NCI-H2107 treated with DMSO at 0.1 percent for 48 hours (cell line): ENCODE measurements around the gene PPHLN1.
"Not testable (repeated sequence)": the region's sequence is repeated elsewhere in the genome, so short reads cannot be mapped to it uniquely, and the experiment has no call there.

ENCODE experiments used
- DNase-seq: peaks from one replicate; lab custom pipeline; 2025; ENCODE audit not compliant: unreplicated experiment; lab: John Stamatoyannopoulos, UW

Gene PPHLN1

DNA sequence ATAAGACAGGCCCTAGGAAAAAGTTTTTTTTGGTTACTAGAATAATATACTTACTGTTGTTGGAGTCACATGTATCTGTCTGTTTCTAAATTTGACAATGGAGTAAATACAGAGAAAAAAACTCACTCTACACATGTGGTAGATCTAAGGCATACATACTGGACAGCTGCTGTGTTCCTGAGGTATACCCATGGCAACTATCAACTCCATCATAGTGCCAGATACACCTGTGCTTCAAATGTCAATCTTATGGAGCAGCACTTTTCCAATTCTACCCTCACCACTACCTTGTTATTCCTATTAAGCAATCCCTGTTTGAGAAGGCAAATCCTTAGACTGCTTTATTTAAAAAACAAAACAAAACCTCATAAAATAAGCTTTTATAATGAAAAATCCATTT lies 3.4 kb upstream of the PPHLN1 start:
- no peak for DNase-seq

DNA sequence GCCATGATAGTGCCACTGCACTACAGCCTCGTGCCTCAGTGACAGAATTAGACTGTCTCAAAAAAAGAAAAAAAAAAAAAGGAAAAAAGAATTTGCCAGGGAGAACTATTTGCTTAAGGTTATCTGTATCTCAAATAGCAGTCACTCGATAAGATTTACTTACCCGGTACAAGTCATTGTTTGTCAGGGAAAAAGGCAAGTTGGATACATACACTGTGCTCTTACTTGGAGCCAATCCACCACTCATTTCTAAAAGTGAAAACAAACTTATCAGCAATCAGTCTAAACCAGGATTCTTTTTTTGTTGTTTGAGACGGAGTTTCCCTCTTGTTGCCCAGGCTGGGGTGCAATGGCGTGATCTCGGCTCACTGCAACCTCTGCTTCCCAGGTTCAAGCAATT lies 2.1 kb upstream of the PPHLN1 start:
- DNase-seq = no peak

GRCh38 chr12:42325326-42325652 lies 678 bp upstream of the PPHLN1 start:
- no peak for DNase-seq

GRCh38 chr12:42326541-42327226 lies 717 bp downstream of the PPHLN1 start:
- peak; percentile 31 for DNase-seq

GRCh38 chr12:42327227-42327590 lies 1.2 kb downstream of the PPHLN1 start:
- DNase-seq = no peak

DNA sequence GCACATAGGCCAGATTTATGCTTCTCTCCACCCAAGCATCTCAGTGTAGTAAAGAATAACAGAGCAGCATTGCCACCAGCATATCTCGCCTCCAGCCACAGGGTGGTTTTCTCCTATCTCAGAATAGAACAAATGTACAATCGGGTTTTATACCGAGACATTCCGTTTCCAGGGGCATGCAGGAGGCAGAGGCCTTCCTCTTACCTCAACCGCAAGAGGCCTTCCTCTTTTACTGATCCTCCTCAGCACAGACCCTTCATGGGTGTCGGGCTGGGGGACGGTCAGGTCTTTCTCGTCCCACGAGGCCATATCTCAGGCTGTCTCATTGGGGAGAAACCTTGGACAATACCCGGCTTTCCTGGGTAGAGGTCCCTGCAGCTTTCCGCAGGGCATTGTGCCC lies 4.1 kb downstream of the PPHLN1 start:
- not testable (repeated sequence) for DNase-seq

- peak; percentile 55 for DNase-seq
Observed at GRCh38 chr12:42332301-42333285, 6.6 kb downstream of the PPHLN1 start.

DNA sequence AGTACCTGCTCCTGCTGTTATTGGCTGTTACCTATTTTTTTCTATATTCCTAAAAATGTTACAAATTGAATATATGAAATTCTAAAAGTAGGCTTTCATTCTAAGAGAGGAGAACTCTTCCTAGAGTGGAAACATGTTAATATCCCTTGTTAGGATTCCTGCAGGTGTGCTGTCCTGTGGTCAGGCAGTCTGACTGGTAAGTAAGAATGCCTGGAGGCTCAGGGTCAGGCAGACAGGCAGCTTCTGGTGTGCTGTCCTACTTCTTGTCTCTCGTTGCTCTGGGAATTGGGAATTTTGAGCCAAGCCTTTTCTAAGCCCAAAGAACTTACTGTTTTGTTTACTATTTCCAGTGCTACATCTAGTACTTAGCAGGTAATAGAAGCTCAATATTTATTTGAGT lies 10.3 kb downstream of the PPHLN1 start:
- DNase-seq = no peak

- DNase-seq = no peak
Observed at GRCh38 chr12:42338280-42338679, 12.3 kb downstream of the PPHLN1 start.

DNA sequence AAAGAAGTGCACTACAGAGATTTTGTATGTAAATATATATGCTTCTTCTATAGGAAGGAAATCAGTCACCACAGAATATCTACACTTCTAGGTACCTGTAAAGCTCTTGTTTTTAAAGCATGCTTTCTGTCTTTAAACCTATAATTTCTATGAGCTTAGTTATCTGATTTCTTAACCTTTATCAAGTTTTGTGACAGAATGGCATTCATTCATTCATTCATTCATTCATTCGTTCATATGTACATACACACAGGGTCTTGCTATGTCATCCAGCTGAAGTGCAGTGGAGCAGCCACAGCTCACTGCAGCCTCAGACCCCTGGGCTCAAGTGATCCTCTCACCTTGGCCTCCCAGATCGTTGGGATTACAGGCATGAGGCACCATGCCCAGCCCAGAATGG lies 16.1 kb downstream of the PPHLN1 start:
- DNase-seq = no peak

GRCh38 chr12:42343721-42344120 lies 17.8 kb downstream of the PPHLN1 start:
- DNase-seq = no peak

DNA sequence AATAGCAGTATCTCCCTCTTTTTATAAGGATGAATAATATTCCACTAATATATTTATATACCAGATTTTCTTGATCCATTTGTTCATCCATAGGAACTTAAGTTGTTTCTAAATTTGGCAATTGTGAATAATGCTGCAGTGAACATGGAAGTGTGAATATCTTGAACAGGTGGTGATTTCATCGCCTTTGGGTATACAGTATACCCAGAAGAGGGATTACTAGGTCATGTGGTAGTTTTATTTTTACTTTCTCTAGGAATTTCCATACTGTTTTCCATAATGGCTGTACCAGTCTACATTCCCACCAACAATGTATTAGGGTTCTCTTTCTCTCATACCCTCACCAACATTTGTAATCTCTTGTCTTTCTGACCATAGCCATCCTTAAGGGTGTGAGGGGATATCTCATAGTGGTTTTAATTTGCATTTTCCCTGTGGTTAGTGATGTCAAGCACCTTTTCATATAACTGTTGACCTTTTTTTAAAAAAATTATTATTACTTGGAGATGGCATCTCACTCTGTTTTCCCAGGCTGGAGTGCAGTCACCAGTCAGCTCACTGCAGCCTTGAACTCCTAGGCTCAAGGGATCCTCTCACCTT lies 20.5 kb downstream of the PPHLN1 start:
- DNase-seq = no peak

DNA sequence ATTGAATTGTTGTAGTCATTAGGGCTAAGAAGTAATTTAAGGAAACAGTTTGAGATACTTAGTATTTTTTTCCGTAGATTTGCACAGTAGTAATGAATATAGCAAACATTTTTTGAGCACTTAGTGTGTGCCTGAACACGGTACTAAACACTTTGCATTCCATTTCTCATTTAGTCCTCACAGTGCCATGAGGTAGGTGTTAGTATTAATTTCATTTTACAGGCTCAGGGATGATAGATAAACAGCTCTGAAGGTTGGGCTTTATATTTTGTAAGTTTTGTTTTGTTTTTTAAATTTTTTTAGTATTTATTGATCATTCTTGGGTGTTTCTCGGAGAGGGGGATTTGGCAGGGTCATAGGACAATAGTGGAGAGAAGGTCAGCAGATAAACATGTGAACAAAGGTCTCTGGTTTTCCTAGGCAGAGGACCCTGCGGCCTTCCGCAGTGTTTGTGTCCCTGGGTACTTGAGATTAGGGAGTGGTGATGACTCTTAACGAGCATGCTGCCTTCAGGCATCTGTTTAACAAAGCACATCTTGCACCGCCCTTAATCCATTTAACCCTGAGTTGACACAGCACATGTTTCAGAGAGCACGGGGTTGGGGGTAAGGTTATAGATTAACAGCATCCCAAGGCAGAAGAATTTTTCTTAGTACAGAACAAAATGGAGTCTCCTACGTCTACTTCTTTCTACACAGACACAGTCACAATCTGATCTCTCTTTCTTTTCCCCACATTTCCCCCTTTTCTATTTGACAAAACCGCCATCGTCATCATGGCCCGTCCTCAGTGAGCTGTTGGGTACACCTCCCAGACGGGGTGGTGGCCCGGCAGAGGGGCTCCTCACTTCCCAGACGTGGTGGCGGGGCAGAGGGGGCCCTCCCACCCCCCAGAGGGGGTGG lies 23.4 kb downstream of the PPHLN1 start:
- not testable (repeated sequence) for DNase-seq

DNA sequence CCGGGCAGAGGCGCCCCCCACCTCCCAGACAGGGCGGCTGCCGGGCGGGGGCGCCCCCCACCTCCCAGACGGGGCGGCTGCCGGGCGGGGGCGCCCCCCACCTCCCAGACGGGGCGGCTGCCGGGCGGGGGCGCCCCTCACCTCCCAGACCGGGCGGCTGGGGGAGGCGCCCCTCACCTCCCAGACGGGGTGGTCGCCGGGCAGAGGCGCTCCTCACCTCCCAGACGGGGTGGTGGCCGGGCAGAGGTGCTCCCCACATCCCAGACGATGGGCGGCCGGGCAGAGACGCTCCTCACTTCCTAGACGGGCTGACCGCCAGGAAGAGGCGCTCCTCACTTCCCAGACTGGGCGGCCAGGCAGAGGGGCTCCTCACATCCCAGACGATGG lies 24.0 kb downstream of the PPHLN1 start:
- DNase-seq = not testable (repeated sequence)

GRCh38 chr12:42356344-42356743 lies 30.4 kb downstream of the PPHLN1 start:
- no peak for DNase-seq

DNA sequence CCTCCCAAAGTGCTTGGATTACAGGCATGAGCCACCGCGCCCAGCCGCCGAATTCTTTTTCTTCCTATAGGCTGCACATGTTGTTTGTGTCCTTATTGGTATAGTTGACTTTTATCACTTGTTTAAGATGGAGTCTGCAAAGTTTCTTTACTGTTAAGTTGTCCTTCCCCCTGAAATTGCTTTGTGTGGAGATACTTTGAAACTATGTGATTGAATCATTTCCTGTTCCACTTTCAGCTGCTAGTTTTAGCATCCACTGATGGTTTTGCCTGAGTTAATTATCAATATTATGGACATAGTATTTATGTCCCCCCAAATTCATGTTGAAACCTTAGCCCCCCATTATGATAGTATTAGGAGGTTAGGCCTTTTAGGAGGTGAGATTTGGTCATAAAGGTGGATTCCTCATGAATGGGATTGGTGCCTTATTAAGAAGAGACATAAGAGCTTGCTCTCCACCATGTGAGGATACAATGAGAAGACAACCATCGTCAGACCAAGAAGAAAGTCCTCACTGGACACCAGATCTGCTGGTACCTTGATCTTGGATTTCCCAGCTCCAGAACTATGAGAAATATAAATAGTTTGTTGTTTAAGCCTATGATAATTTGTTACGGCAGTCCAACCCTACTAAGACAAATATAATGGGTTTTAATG lies 34.9 kb downstream of the PPHLN1 start:
- DNase-seq = no peak

GRCh38 chr12:42361909-42362646 lies 36.1 kb downstream of the PPHLN1 start:
- DNase-seq = no peak

DNA sequence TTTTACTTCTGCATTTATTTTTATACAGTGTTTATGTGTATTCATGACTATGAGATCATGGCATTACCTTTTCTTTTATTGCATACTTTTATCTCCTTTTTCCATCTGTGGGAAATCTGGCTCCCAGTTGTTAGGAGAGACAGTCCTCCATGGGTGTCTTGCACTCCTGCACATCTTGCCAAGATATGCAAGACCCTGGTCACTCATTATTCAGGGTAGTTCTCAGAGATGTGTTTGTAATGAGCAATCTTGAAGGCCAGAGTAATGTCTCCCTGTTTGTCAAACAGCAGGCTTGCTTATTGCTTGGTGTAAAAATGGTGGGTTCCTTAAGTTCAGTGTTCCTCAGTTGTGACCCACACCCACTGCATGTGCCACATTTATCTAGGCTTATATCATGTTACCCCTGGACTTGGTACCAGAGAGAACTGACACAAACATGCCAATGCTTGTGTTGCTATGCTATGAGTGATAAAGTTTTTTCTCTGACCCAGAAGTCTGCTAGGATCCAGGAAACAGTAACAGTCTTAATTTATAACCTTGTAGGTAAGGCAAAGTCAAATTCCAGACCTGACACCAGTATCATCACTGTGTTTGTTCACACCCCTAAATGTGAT lies 36.8 kb downstream of the PPHLN1 start:
- no peak for DNase-seq

DNA sequence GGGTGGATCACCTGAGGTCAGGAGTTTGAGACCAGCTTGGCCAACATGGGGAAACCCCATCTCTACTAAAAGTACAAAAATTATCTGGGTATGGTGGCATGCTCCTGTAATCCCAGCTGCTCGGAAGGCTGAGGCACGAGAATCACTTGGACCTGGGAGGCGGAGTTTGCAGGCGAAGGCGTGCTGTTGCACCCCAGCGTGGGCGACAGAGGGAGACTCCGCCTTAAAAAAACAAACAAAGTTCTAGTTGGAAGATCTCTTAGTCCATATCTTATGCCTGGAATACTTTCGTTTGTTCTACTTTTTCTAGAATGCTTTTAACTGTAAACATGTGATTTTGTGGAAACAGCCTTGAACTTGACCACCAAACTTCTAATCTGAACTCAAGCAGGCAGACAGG lies 38.7 kb downstream of the PPHLN1 start:
- no peak for DNase-seq
